SK-N-SH treated with all-trans-retinoic acid at 6 μM for 48 hours (cell line): ENCODE measurements around the gene ETV6.

ENCODE experiments used
- ATAC-seq: fragments of 200-7000 bp; cut with Tn5 transposase; 3 replicates; pipeline ENCODE4 v1.9.1; 2020; ENCODE audit warnings: mild to moderate bottlenecking, moderate library complexity
- ARNTL ChIP-seq: fragments of 450-650 bp; formaldehyde crosslinking; IDR thresholded peaks from 2 replicates; pipeline ENCODE4 v1.5.0; 2020; ENCODE audit warnings: low read depth, mild to moderate bottlenecking, moderate library complexity, borderline replicate concordance
- BACH2 ChIP-seq: fragments of 250-450 bp; sonication (Bioruptor Pico); IDR thresholded peaks from 2 replicates; pipeline ENCODE4 v1.9.0; 2021; ENCODE audit warnings: mild to moderate bottlenecking, borderline replicate concordance
- CREB5 ChIP-seq: fragments of 250-450 bp; sonication (Bioruptor Pico); IDR thresholded peaks from 2 replicates; pipeline ENCODE4 v1.5.1; 2020; ENCODE audit warnings: low read depth, mild to moderate bottlenecking, moderate library complexity
- CSDC2 ChIP-seq: fragments of 250-450 bp; sonication (Bioruptor Pico); IDR thresholded peaks from 2 replicates; pipeline ENCODE4 v1.5.0; 2020; ENCODE audit warnings: mild to moderate bottlenecking, moderate library complexity
- CSRNP3 ChIP-seq: fragments of 250-450 bp; sonication (Bioruptor Pico); IDR thresholded peaks from 2 replicates; pipeline ENCODE4 v1.5.1; 2021; ENCODE audit warnings: mild to moderate bottlenecking, moderate library complexity
- ESRRG ChIP-seq: fragments of 250-450 bp; sonication (Bioruptor Pico); IDR thresholded peaks from 2 replicates; pipeline ENCODE4 v1.6.1; 2021; ENCODE audit warnings: mild to moderate bottlenecking
- GLIS3 ChIP-seq: fragments of 250-450 bp; sonication (Bioruptor Pico); IDR thresholded peaks from 2 replicates; pipeline ENCODE4 v1.5.0; 2020; ENCODE audit warnings: mild to moderate bottlenecking, moderate library complexity
- ISL1 ChIP-seq: fragments of 250-450 bp; sonication (Bioruptor Pico); IDR thresholded peaks from 2 replicates; pipeline ENCODE4 v2.1.2; 2022; ENCODE audit warnings: mild to moderate bottlenecking, moderate library complexity
- OSR1 ChIP-seq: fragments of 250-450 bp; sonication (Bioruptor Pico); IDR thresholded peaks from 2 replicates; pipeline ENCODE4 v1.8.0; 2022; ENCODE audit warnings: moderate library complexity, mild to moderate bottlenecking, inconsistent platforms
- PATZ1 ChIP-seq: fragments of 250-450 bp; sonication (Bioruptor Pico); IDR thresholded peaks from 2 replicates; pipeline ENCODE4 v1.8.0; 2020; ENCODE audit warnings: mild to moderate bottlenecking, moderate library complexity, borderline replicate concordance
- POU6F1 ChIP-seq: fragments of 250-450 bp; sonication (Bioruptor Pico); IDR thresholded peaks from 2 replicates; pipeline ENCODE4 v1.8.0; 2021; ENCODE audit warnings: low read depth, mild to moderate bottlenecking, moderate library complexity, borderline replicate concordance
- PPARA ChIP-seq: fragments of 250-450 bp; sonication (Bioruptor Pico); IDR thresholded peaks from 2 replicates; pipeline ENCODE4 v1.5.0; 2020; ENCODE audit warnings: mild to moderate bottlenecking, borderline replicate concordance
- RARB ChIP-seq: fragments of 250-450 bp; sonication (Bioruptor Pico); IDR thresholded peaks from 2 replicates; pipeline ENCODE4 v1.8.0; 2021; ENCODE audit warnings: mild to moderate bottlenecking, moderate library complexity
- SNAI2 ChIP-seq: fragments of 250-450 bp; sonication (Bioruptor Pico); IDR thresholded peaks from 2 replicates; pipeline ENCODE4 v1.5.0; 2020; ENCODE audit warnings: mild to moderate bottlenecking, moderate library complexity
- TOX ChIP-seq: fragments of 250-450 bp; sonication (Bioruptor Pico); IDR thresholded peaks from 2 replicates; pipeline ENCODE4 v1.8.0; 2021; ENCODE audit warnings: mild to moderate bottlenecking, moderate library complexity, borderline replicate concordance
- TSHZ2 ChIP-seq: fragments of 250-450 bp; sonication (Bioruptor Pico); IDR thresholded peaks from 2 replicates; pipeline ENCODE4 v1.5.0; 2020; ENCODE audit warnings: mild to moderate bottlenecking, moderate library complexity
- ZC3H10 ChIP-seq: fragments of 250-450 bp; sonication (Bioruptor Pico); IDR thresholded peaks from 2 replicates; pipeline ENCODE4 v1.5.1; 2021; ENCODE audit warnings: mild to moderate bottlenecking, moderate library complexity
- ZFP3 ChIP-seq: fragments of 250-450 bp; sonication (Bioruptor Pico); IDR thresholded peaks from 2 replicates; pipeline ENCODE4 v1.5.0; 2020; ENCODE audit warnings: mild to moderate bottlenecking, moderate library complexity
- ZFP30 ChIP-seq: fragments of 450-650 bp; formaldehyde crosslinking; IDR thresholded peaks from 2 replicates; pipeline ENCODE4 v1.5.0; 2022; ENCODE audit warnings: mild to moderate bottlenecking, moderate library complexity
- ZNF565 ChIP-seq: fragments of 450-650 bp; formaldehyde crosslinking; conservative IDR thresholded peaks from 2 replicates; pipeline ENCODE4 v1.5.0; 2020; ENCODE audit warnings: low read depth, mild to moderate bottlenecking, moderate library complexity
- ZNF70 ChIP-seq: fragments of 450-650 bp; formaldehyde crosslinking; IDR thresholded peaks from 2 replicates; pipeline ENCODE4 v1.5.0; 2020; ENCODE audit warnings: mild to moderate bottlenecking, moderate library complexity
- ZNF8 ChIP-seq: fragments of 450-650 bp; formaldehyde crosslinking; IDR thresholded peaks from 2 replicates; pipeline ENCODE4 v1.5.0; 2020; ENCODE audit warnings: mild to moderate bottlenecking, moderate library complexity

ETV6 gene

GRCh38 chr12:11854011-11854499 is 204.6 kb downstream of the ETV6 start:
- TF ChIP-seq ZNF70 (CRISPR knock-in tag) (no peak), ZNF8 (CRISPR knock-in tag) (no peak), ZC3H10 (CRISPR knock-in tag) (no peak), PPARA (CRISPR knock-in tag) (no peak), TOX (CRISPR knock-in tag) (no peak), OSR1 (CRISPR knock-in tag) (no peak), ESRRG (no peak), CREB5 (CRISPR knock-in tag) (no peak)
- no peak for ATAC-seq

GRCh38 chr12:11855983-11856374 is 206.5 kb downstream of the ETV6 start:
- ATAC-seq, result no peak
- TF ChIP-seq ZFP3 (CRISPR knock-in tag), result no peak
- no peak for TF ChIP-seq PATZ1 (CRISPR knock-in tag)
- TF ChIP-seq TOX (CRISPR knock-in tag), result no peak
- TF ChIP-seq CREB5 (CRISPR knock-in tag), result no peak

- no peak for ATAC-seq
- TF ChIP-seq BACH2 (CRISPR knock-in tag) (no peak), GLIS3 (no peak), CREB5 (CRISPR knock-in tag) (no peak), SNAI2 (no peak), ARNTL (CRISPR knock-in tag) (no peak), ZC3H10 (CRISPR knock-in tag) (no peak), ZNF565 (no peak), TOX (CRISPR knock-in tag) (no peak), ISL1 (CRISPR knock-in tag) (no peak), TSHZ2 (CRISPR knock-in tag) (no peak), CSDC2 (CRISPR knock-in tag) (no peak), PPARA (CRISPR knock-in tag) (no peak), PATZ1 (CRISPR knock-in tag) (no peak), RARB (CRISPR knock-in tag) (no peak), CSRNP3 (no peak), ESRRG (no peak), ZNF70 (CRISPR knock-in tag) (no peak), ZNF8 (CRISPR knock-in tag) (no peak), POU6F1 (no peak), ZFP30 (CRISPR knock-in tag) (no peak)
- TF ChIP-seq, all 23 proteins: peak for 0
These were observed 207.5 kb downstream of the ETV6 start for GRCh38 chr12:11856971-11857370.
